ENCODE results near the gene SLC25A26.

DNA sequence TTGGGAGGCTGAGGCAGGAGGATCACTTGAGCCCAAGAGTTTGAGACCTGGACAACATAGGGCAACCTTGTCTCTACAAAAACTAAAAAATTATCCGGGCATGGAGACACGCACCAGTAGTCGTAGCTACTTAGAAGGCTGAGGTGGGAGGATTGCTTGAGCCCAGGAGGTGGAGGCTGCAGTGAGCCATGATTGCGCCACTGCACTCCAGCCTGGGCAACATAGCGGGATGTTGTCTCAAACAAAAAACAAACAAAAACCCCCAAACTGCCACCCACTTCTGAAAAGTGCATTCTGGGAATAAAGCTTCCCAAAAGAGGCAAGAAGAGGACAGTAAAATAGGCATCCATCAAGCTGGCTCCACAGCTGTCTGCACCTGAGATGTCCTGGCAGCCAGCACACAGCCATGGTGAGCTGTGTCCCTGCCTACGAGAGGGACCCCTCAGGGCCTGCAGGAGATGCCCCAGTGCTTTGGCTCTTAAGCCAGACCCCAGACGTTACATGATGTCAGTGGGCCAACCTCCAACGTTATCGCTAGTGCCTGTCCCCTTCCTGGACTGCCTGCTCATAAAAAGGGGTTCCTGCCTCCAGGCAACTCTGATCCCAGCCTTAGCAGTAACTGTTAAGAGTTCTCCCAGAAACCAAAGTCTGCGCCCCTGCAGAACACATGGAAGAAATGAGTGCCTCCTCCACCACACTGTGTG lies 178.9 kb downstream of the SLC25A26 start:
- TF ChIP-seq EGR1 (IDR thresholded peaks at IDR 0.05; ENCODE audit: low read depth) (no peak), FOSL1 (IDR thresholded peaks at IDR 0.05; ENCODE audit: low read depth) (no peak), ZNF274 (IDR thresholded peaks at IDR 0.05; ENCODE audit: low read depth, low read length) (no peak), POLR2A (IDR thresholded peaks at IDR 0.05; ENCODE audit: borderline replicate concordance, extremely low read depth, insufficient read depth, insufficient read length) (no peak), CBX3 (IDR thresholded peaks at IDR 0.05; ENCODE audit: low read depth) (no peak), POLR2AphosphoS5 (IDR thresholded peaks at IDR 0.05; ENCODE audit: low read depth, low read length) (no peak), YY1 (IDR thresholded peaks at IDR 0.05; ENCODE audit: extremely low read depth, insufficient replicate concordance, low read depth, low read length) (no peak), EZH2 (IDR thresholded peaks at IDR 0.05) (no peak)
- TF ChIP-seq, protein P1, sequence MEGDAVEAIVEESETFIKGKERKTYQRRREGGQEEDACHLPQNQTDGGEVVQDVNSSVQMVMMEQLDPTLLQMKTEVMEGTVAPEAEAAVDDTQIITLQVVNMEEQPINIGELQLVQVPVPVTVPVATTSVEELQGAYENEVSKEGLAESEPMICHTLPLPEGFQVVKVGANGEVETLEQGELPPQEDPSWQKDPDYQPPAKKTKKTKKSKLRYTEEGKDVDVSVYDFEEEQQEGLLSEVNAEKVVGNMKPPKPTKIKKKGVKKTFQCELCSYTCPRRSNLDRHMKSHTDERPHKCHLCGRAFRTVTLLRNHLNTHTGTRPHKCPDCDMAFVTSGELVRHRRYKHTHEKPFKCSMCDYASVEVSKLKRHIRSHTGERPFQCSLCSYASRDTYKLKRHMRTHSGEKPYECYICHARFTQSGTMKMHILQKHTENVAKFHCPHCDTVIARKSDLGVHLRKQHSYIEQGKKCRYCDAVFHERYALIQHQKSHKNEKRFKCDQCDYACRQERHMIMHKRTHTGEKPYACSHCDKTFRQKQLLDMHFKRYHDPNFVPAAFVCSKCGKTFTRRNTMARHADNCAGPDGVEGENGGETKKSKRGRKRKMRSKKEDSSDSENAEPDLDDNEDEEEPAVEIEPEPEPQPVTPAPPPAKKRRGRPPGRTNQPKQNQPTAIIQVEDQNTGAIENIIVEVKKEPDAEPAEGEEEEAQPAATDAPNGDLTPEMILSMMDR (IDR thresholded peaks at IDR 0.05 in 2 of 3, conservative IDR thresholded peaks at IDR 0.05 in 1 of 3; ENCODE audit: borderline replicate concordance in 1 of 3, insufficient read depth in 1 of 3, low read depth in 2 of 3, low read length in 2 of 3): no peak

Measured in HCT116 (cell line).